ENCODE measurements around the gene GGT7. TPM values are rescaled to one million over a fixed set of nuclear protein-coding genes. Genes with fewer than 3 reads are reported as not detected.
A peak's percentile ranks its signal among the peaks of the same experiment; 100 is the strongest.

Gene GGT7
- total RNA-seq, 1 experiment from 2014 or later: 6.5 TPM

DNA sequence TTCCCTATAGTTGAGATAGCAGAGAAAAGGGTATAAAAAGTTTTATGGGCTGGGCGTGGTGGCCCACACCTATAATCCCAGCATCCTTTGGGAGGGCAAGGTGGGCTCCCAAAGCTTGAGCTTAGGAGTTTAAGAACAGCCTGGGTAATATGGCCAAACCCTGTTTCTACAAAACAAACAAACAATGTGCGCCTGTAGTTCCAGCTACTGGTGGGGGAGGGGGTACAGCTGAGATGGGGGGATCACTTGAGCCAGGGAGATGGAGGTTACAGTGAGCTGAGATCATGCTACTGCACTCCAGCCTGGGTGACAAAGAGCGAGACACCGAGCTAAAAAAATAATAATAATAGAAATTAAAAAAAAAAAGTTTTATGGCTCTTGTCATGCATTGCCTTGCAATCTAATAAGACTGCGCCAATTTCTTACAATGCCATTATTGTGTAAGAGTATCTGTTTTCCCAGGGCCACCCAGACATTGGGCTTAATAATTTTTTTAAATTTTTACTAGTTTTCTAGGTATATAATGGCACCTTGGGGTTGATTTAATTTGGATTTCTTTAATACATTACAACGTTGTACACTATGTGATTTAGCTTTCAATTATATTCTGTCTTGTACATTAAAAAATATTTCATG lies 7.7 kb upstream of the GGT7 start:
- peaks cover 28% of the 10 kb centered on the region for H3K4me1 ChIP-seq (replicated peaks; ENCODE audit: insufficient read depth)
- ChIA-PET CTCF (interaction anchor here (0.6 kb wide), 3 partner anchors 10 to 165 kb away, joined by 4 to 13 read pairs (median 13); no protein-coding TSS in a partner anchor), POLR2A (ENCODE audit: unreplicated experiment) (interaction anchor here (0.6 kb wide), 1 partner anchor 774 kb away, joined by 3 read pairs; no protein-coding TSS in a partner anchor)
- TF ChIP-seq, protein P1, sequence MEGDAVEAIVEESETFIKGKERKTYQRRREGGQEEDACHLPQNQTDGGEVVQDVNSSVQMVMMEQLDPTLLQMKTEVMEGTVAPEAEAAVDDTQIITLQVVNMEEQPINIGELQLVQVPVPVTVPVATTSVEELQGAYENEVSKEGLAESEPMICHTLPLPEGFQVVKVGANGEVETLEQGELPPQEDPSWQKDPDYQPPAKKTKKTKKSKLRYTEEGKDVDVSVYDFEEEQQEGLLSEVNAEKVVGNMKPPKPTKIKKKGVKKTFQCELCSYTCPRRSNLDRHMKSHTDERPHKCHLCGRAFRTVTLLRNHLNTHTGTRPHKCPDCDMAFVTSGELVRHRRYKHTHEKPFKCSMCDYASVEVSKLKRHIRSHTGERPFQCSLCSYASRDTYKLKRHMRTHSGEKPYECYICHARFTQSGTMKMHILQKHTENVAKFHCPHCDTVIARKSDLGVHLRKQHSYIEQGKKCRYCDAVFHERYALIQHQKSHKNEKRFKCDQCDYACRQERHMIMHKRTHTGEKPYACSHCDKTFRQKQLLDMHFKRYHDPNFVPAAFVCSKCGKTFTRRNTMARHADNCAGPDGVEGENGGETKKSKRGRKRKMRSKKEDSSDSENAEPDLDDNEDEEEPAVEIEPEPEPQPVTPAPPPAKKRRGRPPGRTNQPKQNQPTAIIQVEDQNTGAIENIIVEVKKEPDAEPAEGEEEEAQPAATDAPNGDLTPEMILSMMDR (conservative IDR thresholded peaks at IDR 0.05): no peak
- TF ChIP-seq EZH2 (IDR thresholded peaks at IDR 0.05; ENCODE audit: low read depth): no peak
- BruUV-seq (replicated peaks): no TSS peak
- H3K4me3 ChIP-seq: no peak overlapping the region
- no peak overlapping the region for H3K27ac ChIP-seq
- peaks cover 26% of the 10 kb centered on the region for H3K36me3 ChIP-seq (ENCODE audit: low read depth)
- H3K9me3 ChIP-seq (ENCODE audit: insufficient read depth, low read depth): no peaks in the 10 kb centered on the region
- peaks cover 44% of the 10 kb centered on the region for H3K79me2 ChIP-seq (ENCODE audit: low read depth)
- peaks cover 24% of the 10 kb centered on the region; the same call in 1 of the 2 replicates for H4K20me1 ChIP-seq (ENCODE audit: insufficient read depth)
- DNase-seq: no peak
- no peaks in the 10 kb centered on the region for H3K9me2 ChIP-seq (ENCODE audit: insufficient read depth)
- H3K4me2 ChIP-seq: peak overlapping the region; percentile 25
- H3F3A ChIP-seq (ENCODE audit: insufficient read depth, low read depth): peaks cover 11% of the 10 kb centered on the region
- intact Hi-C loops (cut with micrococcal nuclease; ENCODE audit: unreplicated experiment): no loop called here
- H2AFZ ChIP-seq: no peak overlapping the region
- no peaks in the 10 kb centered on the region for H3K27me3 ChIP-seq (ENCODE audit: insufficient read depth, low read depth)

DNA sequence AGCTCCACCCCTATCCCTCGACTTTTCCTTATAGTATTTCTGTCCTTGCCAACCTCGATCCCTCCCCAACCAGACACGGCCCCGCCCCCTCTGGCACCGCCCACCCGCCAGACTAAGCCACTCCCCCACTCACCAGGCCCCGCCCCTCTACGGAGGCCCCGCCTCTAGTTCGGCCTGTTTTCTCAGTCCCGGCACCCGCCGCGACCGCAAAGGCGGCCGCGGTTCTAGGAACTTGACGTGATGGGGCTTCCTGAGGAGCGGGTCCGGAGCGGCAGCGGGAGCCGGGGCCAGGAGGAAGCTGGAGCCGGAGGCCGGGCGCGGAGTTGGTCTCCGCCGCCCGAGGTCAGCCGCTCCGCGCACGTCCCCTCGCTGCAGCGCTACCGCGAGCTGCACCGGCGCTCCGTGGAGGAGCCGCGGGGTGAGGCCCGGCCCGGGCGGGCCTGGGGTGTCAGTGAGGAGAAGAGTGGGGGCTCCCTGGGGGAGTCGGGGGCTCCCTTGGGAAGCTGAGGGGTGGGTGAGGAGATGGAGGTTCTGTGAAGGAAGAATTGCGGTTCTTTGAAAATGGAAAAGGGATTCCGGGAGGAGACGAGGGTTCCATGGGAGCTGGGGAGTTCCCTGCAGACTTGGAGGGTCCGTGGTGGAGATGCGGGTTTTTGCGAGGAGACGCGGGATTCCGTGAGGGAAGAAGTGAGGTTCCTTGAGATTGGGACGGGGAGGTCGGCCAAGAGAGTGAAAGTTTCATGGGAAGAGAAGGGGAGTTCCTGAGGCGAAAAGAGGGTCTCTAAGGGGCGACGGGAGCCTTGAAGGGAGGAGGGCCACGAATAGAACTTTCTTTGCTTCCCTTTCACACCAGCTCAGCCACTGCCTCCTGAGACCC lies 4.0 kb upstream of the GGT7 start, which contains the start of gene ACSS2:
TSS of gene ACSS2 (plus strand) at position 207 of the 877 bp plus-strand sequence. CDS start at position 241, 34 bp downstream.
- TF ChIP-seq, protein P1 (conservative IDR thresholded peaks at IDR 0.05): no peak
- no peak for TF ChIP-seq EZH2 (IDR thresholded peaks at IDR 0.05; ENCODE audit: low read depth)
- Histone ChIP-seq H3K9me2 (ENCODE audit: insufficient read depth) (no peaks in the 10 kb centered on the region), H4K20me1 (ENCODE audit: insufficient read depth) (0 out of 2 replicates have a peak, but pooled peaks cover 12% of the 10 kb centered on the region), H3K4me2 (peak within 1 kb of the TSS; percentile 81), H3K4me1 (replicated peaks; ENCODE audit: insufficient read depth) (peaks cover 40% of the 10 kb centered on the region), H3K9me3 (ENCODE audit: insufficient read depth, low read depth) (no peaks in the 10 kb centered on the region), H2AFZ (peak within 1 kb of the TSS; percentile 82), H3K27ac (peak within 1 kb of the TSS; percentile 83), H3K4me3 (peak within 1 kb of the TSS; percentile 91), H3K36me3 (ENCODE audit: low read depth) (no peaks in the 10 kb centered on the region), H3K27me3 (ENCODE audit: insufficient read depth, low read depth) (no peaks in the 10 kb centered on the region), H3K79me2 (ENCODE audit: low read depth) (peaks cover 39% of the 10 kb centered on the region), H3F3A (ENCODE audit: insufficient read depth, low read depth) (peaks cover 8% of the 10 kb centered on the region)
- intact Hi-C loops (cut with micrococcal nuclease; ENCODE audit: unreplicated experiment): loop anchor here (1.0 to 10.0 kb wide), 6 partner anchors 31 to 217 kb away; partner anchors contain the start of genes GSS and MYH7B
- DNase-seq: no peak
- BruUV-seq (replicated peaks): no TSS peak
- CTCF ChIA-PET: interaction anchor here (0.6 to 1.8 kb wide), 14 partner anchors 14 to 884 kb away, joined by 3 to 28 read pairs (median 6); partner anchors contain the start of genes GSS and MYH7B
- POLR2A ChIA-PET (ENCODE audit: unreplicated experiment): interaction anchor here (0.5 to 1.5 kb wide), 8 partner anchors 41 to 578 kb away, joined by 3 to 11 read pairs (median 4); partner anchors contain the start of genes GSS and MYH7B
